HEK293T (cell line): ENCODE results near the gene CPVL.

ENCODE experiments used
- ARNT ChIP-seq: fragments of 450-650 bp; IDR thresholded peaks from 2 replicates; pipeline ENCODE4 v1.6.1; 2017; ENCODE audit warnings: mild to moderate bottlenecking
- BHLHE40 ChIP-seq: fragments of 450-650 bp; IDR thresholded peaks from 2 replicates; pipeline ENCODE4 v1.6.1; 2016; ENCODE audit warnings: mild to moderate bottlenecking, moderate library complexity, borderline replicate concordance
- CTBP1 ChIP-seq: fragments of 450-650 bp; IDR thresholded peaks from 2 replicates; pipeline ENCODE4 v1.6.1; 2016; ENCODE audit warnings: borderline replicate concordance
- FOXA1 ChIP-seq: fragments of 450-650 bp; IDR thresholded peaks from 2 replicates; pipeline ENCODE4 v1.6.1; 2016; ENCODE audit warnings: mild to moderate bottlenecking
- FOXM1 ChIP-seq: fragments of 450-650 bp; IDR thresholded peaks from 2 replicates; pipeline ENCODE4 v1.6.1; 2017; ENCODE audit warnings: mild to moderate bottlenecking, borderline replicate concordance
- HDGF ChIP-seq: fragments of 450-650 bp; IDR thresholded peaks from 2 replicates; pipeline ENCODE4 v1.6.1; 2017; ENCODE audit warnings: antibody characterized with exemption, borderline replicate concordance
- SP1 ChIP-seq: fragments of 450-650 bp; IDR thresholded peaks from 2 replicates; pipeline ENCODE4 v1.6.1; 2017
- TARDBP ChIP-seq: fragments of 450-650 bp; IDR thresholded peaks from 2 replicates; pipeline ENCODE4 v1.6.1; 2016
- ZNF384 ChIP-seq: fragments of 450-650 bp; IDR thresholded peaks from 2 replicates; pipeline ENCODE4 v1.6.1; 2016

DNA sequence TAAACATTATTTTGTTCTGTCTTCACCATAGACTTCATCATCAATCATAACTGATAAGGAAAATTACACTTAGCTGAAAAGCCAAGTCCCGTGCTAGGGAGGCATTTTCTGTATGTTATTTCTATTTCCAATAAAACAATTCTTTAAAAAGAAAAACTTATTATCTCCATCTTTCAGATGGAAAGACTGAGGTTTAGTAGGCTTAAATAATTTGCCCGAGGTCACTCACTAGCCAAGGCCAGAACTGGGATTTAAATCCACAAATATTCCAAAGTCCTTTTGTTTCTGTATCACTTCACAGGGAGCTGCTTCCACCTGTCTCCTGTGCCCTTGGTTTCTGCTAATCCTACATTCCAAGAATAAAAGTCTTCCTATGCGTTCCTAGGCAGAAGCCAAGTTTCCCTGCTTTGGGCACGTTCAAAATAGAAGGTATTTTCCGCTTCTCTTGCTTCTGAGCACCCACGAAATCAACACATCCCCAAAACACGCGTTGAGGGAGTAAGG, 732 bp downstream of the CPVL start:
- TF ChIP-seq ARNT (no peak), BHLHE40 (no peak), TARDBP (no peak), ZNF384 (no peak), SP1 (no peak), FOXA1 (no peak), CTBP1 (no peak), HDGF (no peak), FOXM1 (no peak)
